ENCODE data around the gene CLCN7. TPM values are rescaled to one million over a fixed set of nuclear protein-coding genes. Genes with fewer than 3 reads are reported as not detected.

The CLCN7 gene
- polyA plus RNA-seq, 1 donor, result 48.5 TPM

DNA sequence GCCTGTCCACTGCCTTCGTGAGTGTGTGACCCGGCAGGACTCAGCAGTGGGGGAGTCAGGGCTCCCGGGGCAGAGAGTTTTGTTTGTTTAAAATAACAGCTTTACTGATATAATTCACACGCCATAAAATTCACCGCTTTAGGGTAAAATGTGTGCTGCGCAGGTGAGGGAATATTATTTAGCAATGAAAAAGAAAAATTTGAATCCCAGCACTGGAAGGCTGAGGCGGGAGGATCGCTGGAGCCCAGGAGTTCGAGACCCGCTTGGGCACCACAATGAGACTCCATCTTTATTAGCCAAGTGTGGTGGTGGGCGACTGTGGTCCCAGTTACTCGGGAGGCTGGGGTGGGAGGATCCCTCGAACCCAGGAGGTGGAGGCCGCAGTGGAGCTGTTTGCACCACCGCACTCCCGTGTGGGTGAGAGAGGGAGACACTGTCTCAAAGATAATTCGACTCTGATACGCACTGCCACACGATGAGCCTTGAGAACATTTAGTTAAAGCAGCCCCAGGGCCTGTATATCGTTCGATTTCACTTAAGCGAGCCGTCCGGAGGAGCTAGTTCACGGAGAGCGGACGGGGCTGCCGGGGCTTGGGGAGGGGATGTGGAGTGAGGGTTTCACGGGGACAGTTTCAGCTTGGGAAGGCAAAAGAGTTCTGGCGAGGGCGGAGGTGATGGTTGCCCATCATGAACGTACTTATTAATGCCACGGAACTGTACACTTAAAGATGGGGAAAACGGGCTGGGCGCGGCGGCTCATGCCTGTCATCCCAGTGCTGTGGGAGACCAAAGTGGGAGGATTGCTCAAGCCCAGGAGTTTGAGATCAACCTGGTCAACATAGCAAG is 28.5 kb upstream of the CLCN7 start:
- no peak for DNase-seq

DNA sequence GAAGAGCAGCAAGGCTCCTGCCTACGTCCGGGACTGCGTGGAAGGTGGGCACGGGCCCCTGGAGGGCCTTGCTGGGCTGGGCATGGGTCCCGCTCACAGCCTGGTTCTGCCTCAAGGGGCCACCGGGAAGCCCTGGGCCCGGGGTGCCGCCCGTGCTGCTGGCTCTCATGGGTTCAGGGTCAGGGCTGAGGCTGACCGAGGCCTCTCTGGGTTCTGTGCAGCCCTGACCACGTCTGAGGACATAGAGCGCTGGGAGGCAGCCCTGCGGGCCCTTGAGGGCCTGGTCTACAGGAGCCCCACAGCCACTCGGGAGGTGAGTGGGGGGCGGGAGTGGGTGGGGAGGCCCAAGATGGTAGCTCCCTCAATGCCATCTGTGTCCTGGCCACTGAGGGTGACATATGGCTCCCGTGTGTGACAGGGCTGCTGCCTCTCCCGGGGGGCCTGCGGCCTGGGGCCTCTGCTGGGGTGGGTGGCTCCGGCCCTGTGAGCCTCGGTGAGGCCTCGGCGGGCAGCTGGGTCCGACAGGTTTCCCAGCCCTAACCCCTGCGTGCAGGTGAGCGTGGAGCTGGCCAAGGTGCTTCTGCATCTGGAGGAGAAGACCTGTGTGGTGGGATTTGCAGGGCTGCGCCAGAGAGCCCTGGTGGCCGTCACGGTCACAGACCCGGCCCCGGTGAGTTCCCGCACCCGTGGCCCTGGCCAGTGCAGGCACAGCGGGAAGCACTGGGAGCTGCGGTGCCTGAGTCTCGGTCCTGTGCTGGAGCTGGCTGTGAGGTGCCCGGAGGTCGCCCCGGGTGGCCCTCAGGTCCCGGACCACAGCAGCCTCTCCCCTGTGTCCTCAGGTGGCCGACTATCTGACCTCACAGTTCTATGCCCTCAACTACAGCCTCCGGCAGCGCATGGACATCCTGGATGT is 27.5 kb upstream of the CLCN7 start:
- no peak for DNase-seq

DNA sequence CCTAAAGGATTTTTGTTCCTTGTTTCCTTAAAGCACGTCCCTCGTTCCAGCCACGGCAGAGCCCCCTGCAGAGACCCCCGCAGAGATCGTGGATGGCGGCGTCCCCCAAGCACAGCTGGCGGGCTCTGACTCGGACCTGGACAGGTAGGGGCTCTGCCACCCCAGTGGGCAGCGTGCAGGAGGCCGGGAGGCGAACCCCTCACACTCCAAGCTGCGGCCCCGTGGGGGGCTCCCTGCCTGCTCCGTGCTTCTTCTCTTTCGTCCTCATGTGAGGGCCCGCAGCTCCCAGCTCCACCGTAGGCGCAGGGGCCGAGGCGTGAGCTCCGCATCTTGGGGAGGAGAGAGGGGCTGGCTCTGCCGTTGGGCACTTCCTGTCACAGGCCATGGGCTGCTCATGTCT is 26.8 kb upstream of the CLCN7 start:
- no peak for DNase-seq

DNA sequence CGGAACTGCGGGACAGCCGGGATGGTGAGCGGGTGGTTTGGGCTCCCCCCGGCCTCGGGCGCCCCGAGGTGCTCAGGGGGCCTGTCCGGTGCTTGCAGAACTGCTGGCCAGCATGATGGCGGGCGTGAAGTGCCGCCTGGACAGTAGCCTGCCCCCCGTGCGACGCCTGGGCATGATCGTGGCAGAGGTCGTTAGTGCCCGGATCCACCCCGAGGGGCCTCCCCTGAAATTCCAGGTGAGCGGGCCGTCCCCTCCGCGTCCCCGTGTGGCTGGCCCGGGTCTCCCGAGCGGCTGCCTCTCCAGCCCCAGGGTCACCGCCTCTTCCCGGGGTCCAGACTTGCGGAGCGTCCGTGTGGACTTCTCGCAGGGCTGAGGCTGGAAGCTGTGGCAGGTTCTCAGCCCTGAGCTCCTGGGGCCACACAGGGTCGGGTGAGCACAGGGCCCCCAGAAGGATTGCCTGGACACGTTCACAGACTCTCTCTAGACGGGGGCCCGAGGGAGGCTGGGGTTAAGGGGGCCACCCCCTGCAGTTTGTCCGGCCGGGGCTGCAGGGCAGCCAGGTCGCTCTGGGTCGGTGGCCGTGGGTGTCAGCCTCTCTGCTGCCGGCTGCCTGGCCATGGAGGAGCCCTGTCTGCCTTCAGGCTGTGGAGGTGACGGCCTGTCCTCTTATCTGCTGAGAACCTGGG is 25.8 kb upstream of the CLCN7 start:
- no peak for DNase-seq

DNA sequence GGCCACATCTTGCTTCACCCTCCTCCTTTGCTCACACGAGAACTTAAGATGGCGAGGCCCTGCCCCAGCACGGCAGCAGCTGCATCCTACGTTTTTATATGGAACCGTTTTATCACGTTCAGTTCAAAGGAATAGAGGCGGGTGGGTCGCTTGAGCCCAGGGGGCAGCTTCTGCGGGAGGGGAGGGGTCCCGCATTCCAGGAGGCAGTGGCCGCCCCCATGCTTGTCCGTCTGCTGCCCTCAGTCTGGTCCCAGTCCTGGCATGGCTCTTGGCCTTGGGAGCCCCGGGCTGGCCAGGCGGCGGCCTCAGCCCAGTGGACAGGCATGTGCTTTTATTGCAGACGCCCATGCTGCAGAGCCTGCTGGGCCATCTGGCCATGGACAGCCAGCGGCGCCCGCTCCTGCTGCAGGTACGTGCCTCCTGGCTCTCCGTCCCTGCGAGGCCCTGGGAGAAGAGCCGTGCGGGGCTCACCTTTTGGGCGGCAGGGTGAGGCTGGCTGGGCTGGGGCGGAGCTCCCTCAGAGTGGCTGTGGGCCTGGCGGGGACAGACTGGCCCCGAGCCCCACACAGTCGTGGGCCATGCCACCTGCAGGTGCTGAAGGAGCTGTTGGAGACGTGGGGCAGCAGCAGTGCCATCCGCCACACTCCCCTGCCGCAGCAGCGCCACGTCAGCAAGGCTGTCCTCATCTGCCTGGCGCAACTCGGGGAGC is 25.1 kb upstream of the CLCN7 start:
- no peak for DNase-seq

DNA sequence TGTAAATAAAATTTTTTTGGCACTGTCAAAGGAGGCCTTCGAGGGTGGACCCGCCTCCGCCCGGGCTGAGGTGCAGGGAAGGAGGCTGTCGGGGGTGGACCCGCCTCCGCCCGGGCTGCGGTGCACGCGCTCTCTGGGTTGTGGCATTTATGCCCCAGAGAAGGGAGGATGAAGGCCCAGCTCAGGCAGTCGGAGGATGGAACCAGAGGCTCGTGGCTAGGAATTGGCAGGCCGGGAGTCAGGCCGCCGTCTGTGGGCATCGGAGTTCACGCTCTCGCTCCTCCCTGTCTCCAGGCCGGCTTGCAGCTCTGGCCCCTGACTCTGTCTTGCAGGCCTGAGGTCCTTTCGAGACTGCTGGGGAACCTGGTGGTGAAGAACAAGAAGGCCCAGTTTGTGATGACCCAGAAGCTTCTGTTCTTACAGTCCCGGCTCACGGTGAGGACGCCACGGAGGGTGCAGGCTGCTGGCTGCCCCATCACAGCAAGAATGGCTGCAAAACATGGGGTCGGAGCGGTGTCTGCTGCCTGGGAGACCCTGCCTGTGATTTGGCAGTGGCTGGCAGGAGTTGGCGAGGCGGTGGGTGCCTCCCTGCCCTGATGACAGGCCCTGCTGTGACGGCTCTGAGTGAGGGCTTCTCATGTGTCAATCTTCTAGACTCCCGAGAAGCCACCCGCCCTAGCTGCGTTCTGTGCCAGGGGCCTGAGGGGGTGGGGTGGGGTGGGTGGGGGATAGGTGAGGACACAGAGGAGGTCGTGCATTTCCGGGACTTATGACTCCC is 24.3 kb upstream of the CLCN7 start:
- DNase-seq, result no peak

DNA sequence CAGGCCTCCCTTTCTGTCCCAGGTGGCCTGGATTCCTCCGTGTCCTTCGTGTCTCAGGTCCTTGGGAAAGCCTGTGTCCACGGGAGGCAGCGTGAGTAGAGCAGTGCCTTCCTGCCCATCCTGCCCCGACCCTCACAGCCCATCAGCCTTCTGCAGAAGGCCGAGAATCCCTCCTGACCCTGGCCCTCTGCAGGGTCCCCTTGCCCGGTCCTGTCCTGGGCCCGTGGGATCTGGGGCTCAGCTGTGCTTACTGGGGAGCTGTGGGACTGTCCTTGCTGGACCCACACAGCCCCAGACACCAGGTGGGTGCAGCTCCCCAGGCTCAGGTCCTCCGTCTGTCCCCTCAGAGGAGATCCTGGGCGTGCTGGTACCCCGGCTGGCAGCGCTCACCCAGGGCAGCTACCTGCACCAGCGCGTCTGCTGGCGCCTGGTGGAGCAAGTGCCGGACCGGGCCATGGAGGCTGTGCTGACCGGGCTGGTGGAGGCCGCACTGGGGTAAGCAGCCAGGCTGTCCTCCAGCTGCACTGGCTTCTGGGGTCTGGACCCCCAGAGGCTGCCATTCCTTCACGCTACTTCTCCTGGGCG is 22.3 kb upstream of the CLCN7 start:
- no peak for DNase-seq

DNA sequence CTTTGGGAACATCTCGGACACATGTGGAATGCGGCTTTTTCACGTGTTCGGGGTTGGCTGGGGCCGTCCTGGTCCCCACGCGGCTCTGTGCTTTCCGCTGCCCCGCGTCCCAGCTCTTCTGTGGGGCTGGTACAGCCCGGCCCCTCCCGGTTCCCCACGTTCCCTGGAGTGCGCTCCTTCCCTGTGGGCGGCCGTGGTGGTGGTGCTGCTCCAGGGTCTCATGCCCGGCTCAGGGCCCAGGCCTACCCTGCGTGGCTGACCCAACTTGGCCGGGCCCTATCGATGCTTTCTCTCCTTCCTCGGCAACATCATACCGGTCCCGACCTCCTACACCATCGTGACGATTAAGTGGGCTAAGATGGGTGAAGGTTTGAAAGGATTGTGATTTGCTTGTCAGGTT is 21.6 kb upstream of the CLCN7 start:
- no peak for DNase-seq

DNA sequence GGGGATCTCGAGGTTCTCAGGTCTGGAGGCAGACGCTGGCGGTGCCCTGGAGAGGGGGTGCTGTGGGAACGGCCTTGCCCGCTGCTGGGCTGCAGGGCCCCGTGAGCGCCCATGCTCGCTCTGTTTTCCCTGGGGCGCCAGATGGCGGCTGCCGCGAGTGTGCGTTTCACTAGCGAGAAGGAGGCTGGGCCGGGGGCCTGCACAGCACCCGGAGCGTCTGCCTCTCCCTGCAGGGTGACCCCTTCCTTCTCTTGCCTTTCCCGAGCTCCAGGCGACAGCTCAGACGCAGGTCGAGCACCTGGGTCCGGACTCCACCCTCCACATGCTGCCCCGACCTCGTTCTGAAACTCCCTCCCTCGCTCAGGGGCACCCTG is 21.0 kb upstream of the CLCN7 start:
- DNase-seq, result no peak

DNA sequence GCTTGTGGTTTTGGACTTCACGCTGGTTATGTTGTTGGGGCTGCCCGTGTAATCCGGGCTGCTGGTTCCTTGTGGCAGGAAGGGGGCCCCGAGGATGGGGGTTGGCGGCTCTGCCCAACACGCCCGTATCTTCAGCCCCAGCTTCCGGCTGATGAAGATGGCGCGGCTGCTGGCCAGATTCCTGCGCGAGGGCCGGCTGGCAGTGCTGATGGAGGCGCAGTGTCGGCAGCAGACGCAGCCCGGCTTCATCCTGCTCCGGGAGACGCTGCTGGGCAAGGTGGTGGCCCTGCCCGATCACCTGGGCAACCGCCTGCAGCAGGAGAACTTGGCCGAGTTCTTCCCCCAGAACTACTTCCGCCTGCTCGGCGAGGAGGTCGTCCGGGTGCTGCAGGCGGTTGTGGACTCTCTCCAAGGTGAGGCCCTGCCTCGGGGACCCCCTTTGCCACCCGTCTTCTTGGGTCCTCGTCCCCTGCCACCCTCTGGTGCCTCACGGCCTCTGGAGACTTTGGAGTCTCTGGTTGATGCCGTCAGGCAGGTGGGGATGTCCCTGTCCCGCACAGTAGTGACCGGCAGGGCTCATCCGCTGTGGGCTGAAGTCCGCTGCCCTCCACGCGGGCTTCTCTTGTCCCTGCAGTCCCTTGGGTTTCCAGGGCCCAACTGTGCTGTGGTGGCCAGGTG is 20.5 kb upstream of the CLCN7 start:
- DNase-seq, result no peak

DNA sequence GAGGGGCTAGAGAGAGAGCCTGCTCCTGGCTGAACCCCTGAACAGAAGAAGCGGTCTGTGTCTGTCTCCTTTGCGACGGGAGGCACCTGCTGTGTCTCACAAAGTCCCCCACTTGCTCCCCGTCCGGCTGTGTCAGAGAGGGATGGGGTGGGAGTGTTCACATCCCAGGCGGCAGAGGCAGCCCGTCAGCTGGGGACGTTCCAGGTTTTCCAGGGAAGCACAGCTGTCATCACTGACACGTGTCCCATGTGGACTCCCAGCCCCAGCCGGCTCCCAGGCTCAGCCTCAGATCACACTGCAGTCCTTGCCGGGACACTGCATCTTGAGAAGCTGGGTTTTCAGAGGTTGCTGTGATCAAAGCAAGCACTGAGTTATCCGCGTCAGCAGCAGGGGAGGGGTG is 19.9 kb upstream of the CLCN7 start:
- no peak for DNase-seq

DNA sequence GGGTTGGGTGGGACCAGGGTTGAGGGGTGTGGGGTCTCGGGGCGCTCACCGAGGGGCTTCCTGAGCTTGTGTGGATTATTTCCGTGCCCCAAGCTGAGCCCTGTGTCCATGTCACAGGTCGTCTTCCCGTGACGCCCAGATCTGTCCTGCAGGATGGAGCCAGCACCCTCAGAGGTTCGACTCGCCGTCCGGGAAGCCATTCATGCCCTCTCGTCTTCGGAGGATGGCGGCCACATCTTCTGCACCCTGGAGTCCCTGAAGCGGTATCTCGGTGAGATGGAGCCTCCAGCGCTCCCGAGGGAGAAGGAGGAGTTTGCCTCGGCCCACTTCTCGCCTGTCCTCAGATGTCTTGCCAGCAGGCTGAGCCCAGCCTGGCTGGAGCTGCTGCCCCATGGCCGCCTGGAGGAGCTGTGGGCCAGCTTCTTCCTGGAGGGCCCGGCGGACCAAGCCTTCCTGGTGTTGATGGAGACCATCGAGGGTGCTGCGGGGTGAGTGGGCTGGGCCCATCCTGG is 19.4 kb upstream of the CLCN7 start:
- no peak for DNase-seq

DNA sequence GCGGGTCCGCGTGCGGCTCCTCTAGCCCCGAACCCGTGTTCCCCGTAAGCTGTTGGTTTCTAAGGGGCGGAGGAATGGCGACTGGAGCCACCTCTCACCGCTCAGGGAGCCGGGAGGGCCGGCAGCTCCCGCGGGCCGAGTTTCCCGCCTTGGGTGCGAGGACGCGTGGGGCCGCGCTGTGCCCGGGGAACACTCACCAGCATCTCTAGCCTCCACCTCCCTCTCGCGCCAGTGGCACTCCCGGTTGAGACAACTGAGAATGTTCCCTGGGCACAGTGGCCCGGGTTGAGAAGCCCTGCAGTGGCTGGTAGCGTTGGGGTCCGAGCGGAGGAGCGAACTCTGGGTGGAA is 18.9 kb upstream of the CLCN7 start:
- no peak for DNase-seq

DNA sequence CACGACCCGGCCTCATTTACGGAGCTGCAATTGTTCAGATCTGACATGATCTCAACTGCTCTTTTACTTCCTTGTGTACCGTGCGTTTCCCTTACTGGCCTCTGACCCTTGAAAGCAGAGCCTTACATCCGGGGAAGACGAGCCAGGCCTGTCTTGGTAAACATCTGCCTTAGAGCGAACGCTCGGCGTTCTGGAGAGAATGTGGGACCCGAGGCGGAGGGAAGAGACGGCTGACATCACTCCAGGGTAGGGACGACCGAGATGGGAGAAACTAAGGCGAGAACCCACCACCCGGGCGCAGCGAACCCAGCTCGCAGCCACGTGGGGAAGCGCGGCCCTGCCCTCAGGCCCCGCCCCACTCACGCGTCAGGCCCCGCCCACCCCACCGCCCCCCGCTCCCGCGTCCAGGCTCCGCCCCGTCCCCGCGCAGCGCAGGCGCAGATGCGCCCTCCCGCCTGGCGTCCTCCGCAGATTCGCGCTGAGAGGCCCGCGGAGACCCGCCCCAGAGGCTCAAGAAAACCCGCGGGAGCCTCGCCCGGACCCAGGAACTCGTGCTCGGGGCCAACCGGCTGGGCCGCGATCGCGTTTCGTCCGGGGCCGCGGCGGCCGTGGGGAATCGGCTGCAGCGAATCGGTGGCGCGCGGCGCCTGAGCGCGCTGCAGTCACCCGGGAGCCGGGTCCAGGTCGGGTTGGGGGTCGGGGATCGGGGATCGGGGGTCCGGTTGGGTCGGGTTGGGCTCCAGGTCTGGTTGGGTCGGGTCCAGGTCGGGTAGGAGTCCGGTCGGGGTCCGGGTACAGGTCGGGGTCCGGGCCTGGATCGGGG is 18.3 kb upstream of the CLCN7 start, which contains the start of gene TELO2:
TSS of gene TELO2 (plus strand) at position 438 of the 823 bp plus-strand sequence. CDS start 922 bp downstream, outside the sequence.
- peak; percentile 62 for DNase-seq

DNA sequence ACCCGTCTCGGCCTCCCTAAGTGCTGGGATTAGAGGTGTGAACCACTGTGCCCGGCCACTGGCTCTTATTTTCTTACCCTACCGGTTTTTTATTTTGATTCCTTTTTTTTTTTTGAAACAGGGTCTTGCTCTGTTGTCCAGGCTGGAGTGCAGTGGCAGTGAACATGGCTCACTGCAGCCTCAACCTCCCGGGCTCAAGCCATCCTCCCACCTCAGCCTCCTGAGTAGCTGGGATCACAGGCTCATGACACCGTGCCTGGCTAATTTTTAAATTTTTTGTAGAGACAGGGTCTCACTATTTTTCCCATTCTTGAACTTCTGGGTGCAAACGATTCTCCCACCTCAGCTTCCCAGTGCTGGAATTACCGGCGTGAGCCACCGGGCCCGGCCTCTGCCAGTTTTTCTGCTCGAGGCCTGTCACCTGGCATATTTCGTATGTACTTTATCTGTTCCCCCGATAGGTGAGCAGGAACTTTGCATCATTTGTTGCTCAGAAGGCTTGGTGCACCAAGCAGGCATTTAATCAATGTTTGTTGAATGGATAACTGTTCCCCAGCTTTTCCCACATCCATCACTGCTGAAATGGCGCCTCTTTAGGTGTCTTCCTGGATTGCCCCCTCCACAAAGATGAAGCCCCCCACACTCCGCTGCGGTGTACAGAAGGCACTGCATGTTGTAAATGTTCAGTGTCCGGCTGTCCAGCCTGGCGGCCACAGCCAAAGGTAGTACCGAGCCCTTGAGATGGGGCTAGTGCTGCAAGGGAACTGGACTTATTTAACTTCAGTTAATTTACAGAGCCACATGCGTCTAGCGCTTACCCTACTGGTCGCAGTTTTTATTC is 17.5 kb upstream of the CLCN7 start:
- DNase-seq, result no peak

DNA sequence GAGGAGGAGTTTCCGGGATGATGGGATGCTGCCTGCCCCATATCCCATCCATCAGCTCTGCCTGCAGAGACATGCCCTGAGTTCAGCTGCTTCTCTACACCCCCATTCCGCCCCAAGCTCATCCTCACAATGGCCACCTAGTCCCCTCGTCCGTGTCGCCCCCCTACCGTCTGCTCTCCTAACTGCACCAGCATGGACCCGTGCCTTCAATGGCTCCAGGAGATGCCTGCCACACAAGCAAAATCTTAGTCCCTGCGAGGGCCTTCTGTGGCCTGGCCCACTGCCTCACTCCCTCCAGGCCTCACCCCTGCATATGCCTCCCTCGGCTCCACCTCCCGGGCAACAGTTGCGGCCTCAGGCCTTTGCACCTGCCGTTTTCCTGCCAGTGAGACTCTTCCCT is 16.5 kb upstream of the CLCN7 start:
- DNase-seq, result no peak

DNA sequence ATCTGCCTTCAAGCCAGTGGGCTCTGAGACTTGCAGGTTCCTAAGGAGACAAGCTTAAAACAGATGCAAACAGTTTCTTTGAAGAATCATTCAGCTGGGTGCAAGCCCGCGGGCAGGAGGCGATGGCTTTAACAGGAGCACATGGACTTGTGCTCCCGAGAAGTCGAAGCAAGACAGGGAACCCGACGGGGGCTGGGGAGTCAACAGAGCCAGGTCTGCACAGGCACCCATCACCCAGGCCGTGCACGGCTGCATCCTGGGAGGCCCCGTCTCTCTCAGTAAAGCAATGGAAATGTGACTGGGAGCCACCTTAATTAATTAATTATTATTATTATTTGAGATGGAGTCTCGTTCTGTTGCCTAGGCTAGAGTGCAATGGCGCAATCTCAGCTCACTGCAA is 14.2 kb upstream of the CLCN7 start:
- DNase-seq, result no peak

DNA sequence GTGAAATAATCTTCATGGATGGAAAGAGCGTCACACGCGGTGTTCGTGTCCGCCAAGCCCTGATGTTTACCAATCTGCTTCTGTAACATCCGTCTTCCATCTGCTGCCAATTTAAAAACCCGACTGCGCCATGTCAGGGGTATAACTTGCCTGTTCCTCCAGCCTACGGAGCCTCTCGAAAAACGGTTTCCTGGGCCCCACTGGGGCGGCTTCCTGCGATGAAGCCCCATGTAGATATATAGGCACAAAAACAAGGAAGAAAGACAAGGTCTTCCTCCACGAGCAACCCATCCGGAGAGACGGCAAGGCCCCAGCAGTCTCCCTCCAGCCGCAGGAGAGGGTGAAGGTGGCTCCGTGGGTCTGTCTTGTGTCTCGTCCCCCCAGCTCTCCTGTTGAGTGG is 13.8 kb upstream of the CLCN7 start, which contains the start of gene PTX4:
TSS of gene PTX4 (minus strand) at position 326 of the 400 bp plus-strand sequence. CDS start at position 291, 35 bp downstream.
- no peak for DNase-seq

Data from left kidney (tissue), 2 donors.